HG03575 (cell line): Measurements from ENCODE around the gene CNOT1.

Experiments used
- ATAC-seq: cut with Tn5 transposase; IDR thresholded peaks from one replicate; pipeline ENCODE4 v1.9.1; 2021; ENCODE audit not compliant: unreplicated experiment, insufficient number of reproducible peaks, low FRiP score; ENCODE audit errors: extremely low read depth

The CNOT1 gene

GRCh38 chr16:58535100-58535499, 94.5 kb downstream of the CNOT1 start:
- no peak for ATAC-seq

GRCh38 chr16:58533751-58534470, 95.7 kb downstream of the CNOT1 start:
- no peak for ATAC-seq

- no peak for ATAC-seq
These were observed 97.2 kb downstream of the CNOT1 start for GRCh38 chr16:58532414-58532813.

GRCh38 chr16:58530179-58530578, 99.4 kb downstream of the CNOT1 start:
- ATAC-seq: no peak

GRCh38 chr16:58519707-58520106, 109.9 kb downstream of the CNOT1 start:
- ATAC-seq: no peak

- no peak for ATAC-seq
These were observed 110.7 kb downstream of the CNOT1 start for GRCh38 chr16:58518980-58519368.

GRCh38 chr16:58518083-58518979, 111.3 kb downstream of the CNOT1 start:
- ATAC-seq: peak; percentile 29

GRCh38 chr16:58516768-58517107, 112.9 kb downstream of the CNOT1 start:
- ATAC-seq: no peak

- ATAC-seq: no peak
These were observed 113.5 kb downstream of the CNOT1 start for GRCh38 chr16:58515871-58516767.

- ATAC-seq: no peak
These were observed 114.3 kb downstream of the CNOT1 start, which contains the start of gene SETD6 for GRCh38 chr16:58515125-58515870. TSS of gene SETD6 (plus strand) at chr16:58515517. CDS start at chr16:58515538, 21 bp downstream.

GRCh38 chr16:58513874-58514273, 115.8 kb downstream of the CNOT1 start:
- ATAC-seq: no peak

GRCh38 chr16:58511933-58512815, 117.5 kb downstream of the CNOT1 start:
- no peak for ATAC-seq

- ATAC-seq: no peak
These were observed 118.6 kb downstream of the CNOT1 start for GRCh38 chr16:58510776-58511628.

- no peak for ATAC-seq
These were observed 119.4 kb downstream of the CNOT1 start for GRCh38 chr16:58510097-58510775.

- no peak for ATAC-seq
These were observed 120.2 kb downstream of the CNOT1 start for GRCh38 chr16:58509256-58510096.
